ENCODE data around the gene VSTM4.

GRCh38 chr10:49061667-49062066, 53.7 kb downstream of the VSTM4 start:
- TF ChIP-seq CTCF (IDR thresholded peaks at IDR 0.05; ENCODE audit: poor library complexity), result no peak
- TF ChIP-seq EZH2 (IDR thresholded peaks at IDR 0.05; ENCODE audit: borderline replicate concordance), result no peak

All from hepatocyte (in vitro differentiated cells).